ENCODE results near the gene TROAP.

The TROAP gene

DNA sequence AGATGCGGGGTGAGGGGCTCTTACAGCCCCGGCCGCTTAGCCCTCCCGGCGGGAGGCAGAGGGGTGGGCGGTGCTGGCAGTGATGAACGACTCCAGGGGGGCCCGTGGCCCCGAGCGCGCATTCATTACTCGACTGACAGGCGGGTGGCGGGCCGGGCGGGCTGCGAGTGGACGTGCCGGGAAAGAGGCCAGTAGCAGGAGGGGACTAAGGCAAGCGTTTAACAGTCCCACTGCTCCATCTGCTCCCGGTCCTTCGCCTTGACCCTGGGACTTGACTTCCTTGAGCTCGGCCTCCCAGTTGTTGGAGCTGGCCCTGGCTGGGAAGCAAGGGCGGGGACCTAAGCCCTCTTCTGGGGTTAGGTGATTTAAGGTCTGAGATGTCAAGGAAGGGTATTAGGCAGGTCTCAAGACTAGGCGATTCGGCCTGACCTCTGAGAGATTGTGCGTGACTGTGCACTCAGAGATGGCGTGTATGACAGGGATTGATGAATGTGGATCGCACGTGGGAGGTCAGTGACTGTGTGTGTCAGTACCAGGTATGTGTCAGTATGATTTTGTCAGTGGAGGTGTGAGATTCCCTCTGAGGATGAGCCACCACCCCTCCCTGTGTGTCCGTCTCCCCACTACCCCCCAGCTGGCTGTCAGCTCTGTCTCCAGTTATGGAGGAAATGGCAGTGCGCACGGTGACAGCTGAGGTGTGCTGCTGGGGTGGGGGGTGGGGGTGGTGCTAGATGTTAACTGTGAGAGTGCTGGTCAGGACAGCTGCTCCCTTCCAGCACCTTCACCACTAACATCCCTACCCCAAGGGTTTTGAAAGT lies 20.1 kb downstream of the TROAP start:
- no peak for DNase-seq (ENCODE audit: low read depth, low spot score)

- DNase-seq (ENCODE audit: low read depth, low spot score): no peak
Observed at GRCh38 chr12:49344486-49345050, 21.5 kb downstream of the TROAP start.

GRCh38 chr12:49345051-49345824 lies 22.2 kb downstream of the TROAP start:
- peak; percentile 62 for DNase-seq (ENCODE audit: low read depth, low spot score)

DNA sequence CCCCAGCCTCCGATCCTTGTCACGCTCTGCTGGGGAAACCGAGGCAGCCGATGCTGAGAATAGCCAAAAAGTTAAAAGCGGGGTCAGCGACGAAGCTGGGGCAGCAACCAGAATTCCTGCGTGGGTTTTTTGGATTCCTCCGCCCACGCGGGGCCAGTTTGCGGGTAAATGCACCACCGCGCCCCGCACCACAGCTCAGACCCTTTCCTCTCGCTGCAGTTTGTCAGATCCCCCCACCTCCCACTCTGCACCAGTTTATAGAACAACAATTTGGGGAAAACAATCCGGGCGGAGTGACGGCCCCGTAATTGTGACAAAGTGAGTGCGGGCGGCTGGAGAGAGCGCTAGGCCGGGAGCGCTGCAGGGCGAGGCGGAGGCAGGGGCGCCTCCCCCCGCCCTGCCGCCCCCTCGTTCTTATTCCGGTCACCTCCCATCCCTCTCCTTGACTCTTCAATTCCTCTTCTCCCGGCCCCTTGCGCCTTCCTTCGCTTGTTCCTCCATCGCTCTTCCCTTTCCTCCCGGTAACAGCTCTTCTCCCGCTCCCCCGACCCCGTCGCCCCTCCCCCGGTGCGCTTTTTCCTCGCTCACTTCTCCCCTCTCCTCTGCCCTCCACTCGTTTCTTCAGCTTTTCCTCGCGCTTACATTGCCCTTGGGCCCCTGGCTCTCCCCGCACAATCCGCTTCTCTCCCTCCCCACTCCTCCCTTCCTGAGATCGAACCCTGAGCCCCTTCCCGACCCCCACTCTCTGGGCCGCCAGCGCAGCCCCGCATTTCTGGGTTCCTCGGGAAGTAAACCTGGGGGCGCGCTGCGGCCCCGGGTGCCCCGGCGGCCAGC lies 23.0 kb downstream of the TROAP start:
- no peak for DNase-seq (ENCODE audit: low read depth, low spot score)

- no peak for DNase-seq (ENCODE audit: low read depth, low spot score)
Observed at GRCh38 chr12:49346659-49347310, 23.7 kb downstream of the TROAP start, which contains the start of gene DNAJC22. TSS of gene DNAJC22 (plus strand) at chr12:49346888. CDS start at chr12:49348873, 1,985 bp downstream.

GRCh38 chr12:49347311-49348193 lies 24.5 kb downstream of the TROAP start:
- peak; percentile 93 for DNase-seq (ENCODE audit: low read depth, low spot score)

DNA sequence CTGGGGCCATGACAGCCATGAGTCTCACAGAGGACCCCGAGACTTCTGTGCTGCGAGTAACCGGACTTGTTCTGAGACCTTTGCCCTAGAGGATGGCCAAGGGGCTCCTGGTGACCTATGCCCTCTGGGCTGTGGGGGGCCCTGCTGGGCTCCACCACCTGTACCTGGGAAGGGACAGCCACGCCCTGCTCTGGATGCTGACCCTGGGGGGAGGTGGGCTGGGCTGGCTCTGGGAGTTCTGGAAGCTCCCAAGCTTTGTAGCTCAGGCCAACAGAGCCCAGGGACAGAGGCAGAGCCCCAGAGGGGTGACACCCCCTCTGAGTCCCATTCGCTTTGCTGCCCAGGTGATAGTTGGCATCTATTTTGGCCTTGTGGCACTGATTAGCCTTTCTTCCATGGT lies 25.7 kb downstream of the TROAP start:
- no peak for DNase-seq (ENCODE audit: low read depth, low spot score)

- DNase-seq (ENCODE audit: low read depth, low spot score): no peak
Observed at GRCh38 chr12:49349266-49349665, 26.2 kb downstream of the TROAP start.

DNA sequence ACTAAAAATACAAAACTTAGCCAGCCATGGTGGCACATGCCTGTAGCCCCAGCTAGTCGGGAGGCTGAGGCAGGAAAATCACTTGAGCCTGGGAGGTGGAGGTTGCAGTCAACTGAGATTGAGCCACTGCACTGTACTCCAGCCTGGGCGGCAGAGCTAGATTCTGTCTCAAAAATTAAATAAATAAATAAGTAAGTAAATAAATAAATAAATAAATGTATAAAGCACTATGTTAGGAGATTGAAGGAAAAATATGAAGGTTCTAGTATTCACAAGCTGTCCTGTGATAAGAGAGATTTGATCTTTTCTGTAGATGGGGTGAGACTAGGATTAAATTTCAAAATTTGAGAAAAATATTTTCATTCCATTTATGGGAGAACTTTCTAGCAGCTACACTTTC lies 29.3 kb downstream of the TROAP start:
- no peak for DNase-seq (ENCODE audit: low read depth, low spot score)

GRCh38 chr12:49355913-49356312 lies 32.9 kb downstream of the TROAP start:
- no peak for DNase-seq (ENCODE audit: low read depth, low spot score)

GRCh38 chr12:49357103-49357678 lies 34.1 kb downstream of the TROAP start:
- DNase-seq (ENCODE audit: low read depth, low spot score): peak; percentile 57

DNA sequence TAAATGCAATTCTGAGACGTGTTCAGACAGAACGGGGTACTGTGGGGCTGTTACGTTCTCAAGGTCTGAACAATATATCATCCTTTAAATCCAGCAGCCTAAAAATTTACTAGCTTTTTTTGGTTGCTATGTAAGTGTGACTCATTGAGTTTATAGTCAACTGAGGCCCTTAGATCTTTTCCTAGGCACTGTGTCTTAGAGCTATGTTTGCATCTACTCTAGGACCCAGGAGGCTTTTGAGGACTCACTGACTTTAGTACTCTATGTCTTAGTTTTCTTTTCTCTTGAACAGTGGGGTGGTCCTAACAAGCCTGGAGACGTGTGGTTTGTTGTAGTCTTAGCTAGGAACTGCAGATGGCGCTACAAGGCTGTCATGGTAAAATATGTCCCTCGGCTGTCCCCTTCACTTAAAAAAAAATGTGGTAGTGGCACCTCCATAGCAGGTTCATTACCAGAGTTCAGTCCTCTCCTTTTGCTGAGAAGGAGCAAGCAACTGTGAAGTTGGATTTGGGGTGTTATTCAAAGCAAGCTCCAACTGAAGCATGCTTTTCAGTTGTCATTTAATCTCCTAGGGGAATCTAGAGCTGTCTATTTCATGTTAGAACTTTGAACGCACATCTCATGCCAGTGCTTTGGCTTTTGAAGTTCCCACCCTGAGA lies 35.6 kb downstream of the TROAP start:
- DNase-seq (ENCODE audit: low read depth, low spot score): peak; percentile 85

DNA sequence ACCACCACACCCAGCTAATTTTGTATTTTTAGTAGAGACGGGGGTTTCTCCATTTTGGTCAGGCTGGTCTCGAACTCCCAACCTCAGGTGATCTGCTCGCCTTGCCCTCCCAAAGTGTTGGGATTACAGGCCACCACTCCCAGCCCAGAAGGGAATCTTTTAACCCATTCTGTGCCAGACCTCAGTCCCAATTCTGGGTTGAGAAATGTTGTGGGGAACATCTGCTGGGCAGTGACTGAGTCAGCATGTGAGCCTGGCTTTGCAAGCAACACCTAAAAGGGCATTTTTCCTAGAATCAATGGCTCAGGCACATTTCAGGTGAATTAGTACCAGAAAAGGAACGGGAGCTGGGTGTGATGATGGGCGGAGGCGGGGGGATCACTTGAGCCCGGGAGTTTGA lies 36.6 kb downstream of the TROAP start:
- no peak for DNase-seq (ENCODE audit: low read depth, low spot score)

DNA sequence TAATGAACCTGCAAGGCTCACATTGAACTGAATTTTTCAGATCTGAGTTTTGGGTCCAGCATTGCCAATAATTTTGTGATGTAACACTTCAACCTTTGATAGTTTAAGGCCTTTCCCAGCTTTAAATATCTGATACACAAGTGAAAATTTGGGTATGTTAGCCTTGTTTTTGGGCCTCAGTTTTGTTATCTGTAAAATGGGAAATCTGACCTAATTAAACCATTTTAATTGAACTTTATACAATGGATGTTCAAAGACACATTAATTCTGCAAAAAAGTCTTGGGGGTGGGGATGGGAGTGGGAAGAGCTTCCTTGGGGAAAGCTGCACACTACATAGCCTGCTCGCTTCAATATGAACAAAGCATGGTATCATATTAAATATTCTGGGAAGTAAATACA lies 39.0 kb downstream of the TROAP start:
- DNase-seq (ENCODE audit: low read depth, low spot score): no peak

GRCh38 chr12:49364989-49365388 lies 41.9 kb downstream of the TROAP start:
- DNase-seq (ENCODE audit: low read depth, low spot score): no peak

DNA sequence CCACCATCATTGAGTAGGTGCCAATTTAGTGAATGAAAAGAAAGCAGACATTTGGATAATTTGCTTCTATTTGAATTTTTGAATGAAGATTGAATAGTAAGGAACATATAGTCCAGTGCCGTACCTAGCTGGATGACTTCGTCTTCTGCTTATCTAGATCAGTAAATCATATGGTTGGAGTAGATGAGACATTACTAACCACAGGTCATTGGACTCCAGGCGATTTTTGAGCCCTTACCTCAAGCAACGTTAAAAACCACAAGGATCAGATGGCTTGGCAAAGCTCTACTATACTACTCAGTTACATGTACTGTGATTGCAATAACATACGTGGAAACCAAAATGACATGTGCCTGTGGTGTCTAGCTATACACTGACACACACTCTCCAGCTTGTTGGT lies 42.5 kb downstream of the TROAP start:
- peak; percentile 30 for DNase-seq (ENCODE audit: low read depth, low spot score)

DNA sequence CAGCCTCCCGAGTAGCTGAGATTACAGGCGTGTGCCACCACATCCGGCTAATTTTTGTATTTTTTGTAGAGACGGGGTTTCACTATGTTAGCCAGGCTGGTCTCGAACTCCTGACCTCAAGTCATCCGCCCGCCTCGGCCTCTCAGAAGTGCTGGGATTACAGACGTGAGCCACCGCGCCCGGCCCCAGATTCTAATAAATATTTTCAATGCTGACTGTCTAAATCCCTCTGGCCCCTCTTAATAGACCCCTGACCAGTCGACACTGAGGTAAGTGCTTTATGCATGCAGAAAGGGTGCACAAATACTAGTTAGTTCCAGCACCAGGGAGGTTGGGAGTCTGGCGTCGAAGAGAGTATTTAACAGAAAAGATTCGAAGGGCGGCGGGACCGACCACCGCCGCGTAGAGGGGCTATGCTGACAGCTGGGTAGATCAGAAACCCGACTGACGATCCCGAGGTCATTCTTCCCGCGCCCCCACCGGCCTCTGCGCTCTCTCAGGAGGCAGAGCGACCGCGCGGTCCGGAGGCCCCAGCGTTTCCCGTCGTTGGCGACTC lies 43.1 kb downstream of the TROAP start:
- DNase-seq (ENCODE audit: low read depth, low spot score): no peak

GRCh38 chr12:49366652-49367380 lies 43.8 kb downstream of the TROAP start:
- DNase-seq (ENCODE audit: low read depth, low spot score): peak; percentile 99
